HL-60 (cell line): ENCODE data around the gene HRH1.

Experiments
- POLR2AphosphoS5 ChIP-seq: IDR thresholded peaks from 2 replicates; pipeline ENCODE4 v1.6.1; 2012; ENCODE audit warnings: low read depth
- TF ChIP-seq, protein P1 (sequence below): IDR thresholded peaks from one replicate; pipeline ENCODE4 v1.5.1; 2011; ENCODE audit warnings: low read length, control low read depth, inconsistent platforms; ENCODE audit not compliant: insufficient read depth
- TF ChIP-seq, protein P2 (sequence below): IDR thresholded peaks from 2 replicates; pipeline ENCODE4 v1.6.1; 2012; ENCODE audit warnings: low read depth; ENCODE audit not compliant: insufficient replicate concordance

DNA sequence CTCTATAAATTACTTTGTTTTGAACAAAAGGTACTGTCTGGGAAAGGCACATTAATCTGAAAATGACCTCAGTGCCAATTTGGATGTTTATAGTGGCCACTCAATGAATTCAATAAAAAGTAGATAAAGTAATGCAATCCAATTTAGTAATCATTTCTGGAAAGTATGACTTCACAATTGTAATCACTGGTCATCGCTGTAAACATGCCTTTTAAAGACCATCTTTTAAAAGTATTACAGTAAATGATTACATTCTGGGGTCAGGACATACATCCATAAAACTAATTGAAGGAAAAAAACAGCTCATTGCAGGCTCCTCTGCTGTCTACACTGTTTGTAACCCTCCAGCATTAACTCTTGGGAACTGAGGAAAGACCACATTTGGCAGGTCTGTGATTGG, 43.2 kb downstream of the HRH1 start:
- TF ChIP-seq, protein P1, sequence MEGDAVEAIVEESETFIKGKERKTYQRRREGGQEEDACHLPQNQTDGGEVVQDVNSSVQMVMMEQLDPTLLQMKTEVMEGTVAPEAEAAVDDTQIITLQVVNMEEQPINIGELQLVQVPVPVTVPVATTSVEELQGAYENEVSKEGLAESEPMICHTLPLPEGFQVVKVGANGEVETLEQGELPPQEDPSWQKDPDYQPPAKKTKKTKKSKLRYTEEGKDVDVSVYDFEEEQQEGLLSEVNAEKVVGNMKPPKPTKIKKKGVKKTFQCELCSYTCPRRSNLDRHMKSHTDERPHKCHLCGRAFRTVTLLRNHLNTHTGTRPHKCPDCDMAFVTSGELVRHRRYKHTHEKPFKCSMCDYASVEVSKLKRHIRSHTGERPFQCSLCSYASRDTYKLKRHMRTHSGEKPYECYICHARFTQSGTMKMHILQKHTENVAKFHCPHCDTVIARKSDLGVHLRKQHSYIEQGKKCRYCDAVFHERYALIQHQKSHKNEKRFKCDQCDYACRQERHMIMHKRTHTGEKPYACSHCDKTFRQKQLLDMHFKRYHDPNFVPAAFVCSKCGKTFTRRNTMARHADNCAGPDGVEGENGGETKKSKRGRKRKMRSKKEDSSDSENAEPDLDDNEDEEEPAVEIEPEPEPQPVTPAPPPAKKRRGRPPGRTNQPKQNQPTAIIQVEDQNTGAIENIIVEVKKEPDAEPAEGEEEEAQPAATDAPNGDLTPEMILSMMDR, result no peak
- TF ChIP-seq, protein P2, sequence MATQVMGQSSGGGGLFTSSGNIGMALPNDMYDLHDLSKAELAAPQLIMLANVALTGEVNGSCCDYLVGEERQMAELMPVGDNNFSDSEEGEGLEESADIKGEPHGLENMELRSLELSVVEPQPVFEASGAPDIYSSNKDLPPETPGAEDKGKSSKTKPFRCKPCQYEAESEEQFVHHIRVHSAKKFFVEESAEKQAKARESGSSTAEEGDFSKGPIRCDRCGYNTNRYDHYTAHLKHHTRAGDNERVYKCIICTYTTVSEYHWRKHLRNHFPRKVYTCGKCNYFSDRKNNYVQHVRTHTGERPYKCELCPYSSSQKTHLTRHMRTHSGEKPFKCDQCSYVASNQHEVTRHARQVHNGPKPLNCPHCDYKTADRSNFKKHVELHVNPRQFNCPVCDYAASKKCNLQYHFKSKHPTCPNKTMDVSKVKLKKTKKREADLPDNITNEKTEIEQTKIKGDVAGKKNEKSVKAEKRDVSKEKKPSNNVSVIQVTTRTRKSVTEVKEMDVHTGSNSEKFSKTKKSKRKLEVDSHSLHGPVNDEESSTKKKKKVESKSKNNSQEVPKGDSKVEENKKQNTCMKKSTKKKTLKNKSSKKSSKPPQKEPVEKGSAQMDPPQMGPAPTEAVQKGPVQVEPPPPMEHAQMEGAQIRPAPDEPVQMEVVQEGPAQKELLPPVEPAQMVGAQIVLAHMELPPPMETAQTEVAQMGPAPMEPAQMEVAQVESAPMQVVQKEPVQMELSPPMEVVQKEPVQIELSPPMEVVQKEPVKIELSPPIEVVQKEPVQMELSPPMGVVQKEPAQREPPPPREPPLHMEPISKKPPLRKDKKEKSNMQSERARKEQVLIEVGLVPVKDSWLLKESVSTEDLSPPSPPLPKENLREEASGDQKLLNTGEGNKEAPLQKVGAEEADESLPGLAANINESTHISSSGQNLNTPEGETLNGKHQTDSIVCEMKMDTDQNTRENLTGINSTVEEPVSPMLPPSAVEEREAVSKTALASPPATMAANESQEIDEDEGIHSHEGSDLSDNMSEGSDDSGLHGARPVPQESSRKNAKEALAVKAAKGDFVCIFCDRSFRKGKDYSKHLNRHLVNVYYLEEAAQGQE, result no peak
- TF ChIP-seq POLR2AphosphoS5, result no peak
